Body of pancreas (tissue), 4 donors: ENCODE data around the gene STX16.

Source experiments
- POLR2A ChIP-seq, 3 donors: fragments of 450-650 bp; IDR thresholded peaks; one replicate each; pipeline ENCODE4 v1.6.1; 2016; ENCODE audit warnings: antibody characterized with exemption in 3 of 3, mild to moderate bottlenecking in 2 of 3
- TF ChIP-seq, protein P1 (sequence below), 7 experiments: fragments of 450-650 bp in 4 of 7; fragments of 200-600 bp in 3 of 7; sonication (generic) in 3 of 7; IDR thresholded peaks; one replicate each; pipeline ENCODE4 v1.5.1; 2016 to 2019; ENCODE audit warnings: antibody characterized with exemption in 7 of 7

DNA sequence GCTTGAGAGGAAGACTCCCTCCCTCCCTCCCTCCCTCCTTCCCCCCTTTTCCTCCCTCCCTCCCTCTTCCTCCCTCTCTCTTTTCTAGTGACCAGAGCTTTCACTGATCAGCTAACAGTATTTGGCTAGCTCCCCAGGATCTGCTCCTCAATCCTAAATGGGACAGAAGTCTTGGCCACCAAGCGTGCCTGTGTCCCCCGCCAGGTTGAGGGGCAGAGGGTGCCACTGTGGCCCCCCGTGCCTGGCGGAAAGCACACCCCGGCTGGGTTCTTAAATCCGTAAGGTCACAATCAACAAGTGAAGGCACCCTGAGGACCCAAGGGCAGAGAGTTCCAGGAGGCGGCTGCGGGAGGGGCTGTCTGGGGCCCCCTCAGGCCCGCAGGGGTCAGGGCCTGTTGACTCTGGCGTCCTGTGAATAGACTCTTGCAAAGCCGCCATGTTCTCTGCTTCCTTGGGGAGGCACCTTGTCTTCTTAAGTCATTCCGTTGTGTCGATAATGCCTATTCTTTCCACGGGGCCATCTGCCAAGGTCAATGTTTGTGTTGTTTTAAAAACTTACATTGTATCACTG is 38.9 kb upstream of the STX16 start:
- TF ChIP-seq, protein P1, sequence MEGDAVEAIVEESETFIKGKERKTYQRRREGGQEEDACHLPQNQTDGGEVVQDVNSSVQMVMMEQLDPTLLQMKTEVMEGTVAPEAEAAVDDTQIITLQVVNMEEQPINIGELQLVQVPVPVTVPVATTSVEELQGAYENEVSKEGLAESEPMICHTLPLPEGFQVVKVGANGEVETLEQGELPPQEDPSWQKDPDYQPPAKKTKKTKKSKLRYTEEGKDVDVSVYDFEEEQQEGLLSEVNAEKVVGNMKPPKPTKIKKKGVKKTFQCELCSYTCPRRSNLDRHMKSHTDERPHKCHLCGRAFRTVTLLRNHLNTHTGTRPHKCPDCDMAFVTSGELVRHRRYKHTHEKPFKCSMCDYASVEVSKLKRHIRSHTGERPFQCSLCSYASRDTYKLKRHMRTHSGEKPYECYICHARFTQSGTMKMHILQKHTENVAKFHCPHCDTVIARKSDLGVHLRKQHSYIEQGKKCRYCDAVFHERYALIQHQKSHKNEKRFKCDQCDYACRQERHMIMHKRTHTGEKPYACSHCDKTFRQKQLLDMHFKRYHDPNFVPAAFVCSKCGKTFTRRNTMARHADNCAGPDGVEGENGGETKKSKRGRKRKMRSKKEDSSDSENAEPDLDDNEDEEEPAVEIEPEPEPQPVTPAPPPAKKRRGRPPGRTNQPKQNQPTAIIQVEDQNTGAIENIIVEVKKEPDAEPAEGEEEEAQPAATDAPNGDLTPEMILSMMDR (IDR thresholded peaks at IDR 0.05), result no peak
- no peak for TF ChIP-seq POLR2A (IDR thresholded peaks at IDR 0.05)
